ENCODE measurements around the gene SDK1.
"Not testable (repeated sequence)": the region's sequence is repeated elsewhere in the genome, so short reads cannot be mapped to it uniquely, and the experiment has no call there.

SDK1 gene

DNA sequence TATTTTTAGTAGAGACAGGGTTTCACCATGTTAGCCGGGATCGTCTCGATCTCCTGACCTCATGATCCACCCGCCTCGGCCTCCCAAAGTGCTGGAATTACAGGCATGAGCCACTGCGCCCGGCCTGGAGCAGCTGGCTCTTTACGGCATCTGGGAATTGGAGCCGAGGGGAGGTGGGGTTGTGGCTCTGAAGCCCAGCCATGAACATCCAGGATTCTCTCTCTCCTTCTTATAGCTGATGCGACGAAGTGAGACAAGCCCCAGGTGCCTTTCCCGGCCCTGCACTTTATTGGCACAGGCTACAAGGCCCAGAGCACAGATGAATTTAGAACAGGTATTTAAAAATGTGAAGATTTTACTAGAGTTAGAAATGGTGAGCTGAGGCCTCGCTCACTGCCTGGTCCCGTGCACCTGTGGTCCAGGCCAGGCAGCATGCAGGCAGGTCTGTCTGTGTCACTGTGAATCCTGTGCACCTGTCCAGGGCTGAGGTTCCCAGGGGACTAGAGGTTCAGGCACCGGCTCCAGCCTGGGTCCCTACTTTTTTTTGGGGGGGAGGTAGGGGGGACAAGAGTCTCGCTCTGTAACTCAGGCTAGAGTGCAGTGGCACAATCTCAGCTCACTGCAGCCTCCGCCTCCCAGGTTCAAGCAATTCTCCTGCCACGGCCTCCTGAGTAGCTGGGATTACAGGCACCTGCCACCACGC is 1001.3 kb downstream of the SDK1 start:
- DNase-seq (ENCODE audit: low read depth): no peak
- TF ChIP-seq, protein P1, sequence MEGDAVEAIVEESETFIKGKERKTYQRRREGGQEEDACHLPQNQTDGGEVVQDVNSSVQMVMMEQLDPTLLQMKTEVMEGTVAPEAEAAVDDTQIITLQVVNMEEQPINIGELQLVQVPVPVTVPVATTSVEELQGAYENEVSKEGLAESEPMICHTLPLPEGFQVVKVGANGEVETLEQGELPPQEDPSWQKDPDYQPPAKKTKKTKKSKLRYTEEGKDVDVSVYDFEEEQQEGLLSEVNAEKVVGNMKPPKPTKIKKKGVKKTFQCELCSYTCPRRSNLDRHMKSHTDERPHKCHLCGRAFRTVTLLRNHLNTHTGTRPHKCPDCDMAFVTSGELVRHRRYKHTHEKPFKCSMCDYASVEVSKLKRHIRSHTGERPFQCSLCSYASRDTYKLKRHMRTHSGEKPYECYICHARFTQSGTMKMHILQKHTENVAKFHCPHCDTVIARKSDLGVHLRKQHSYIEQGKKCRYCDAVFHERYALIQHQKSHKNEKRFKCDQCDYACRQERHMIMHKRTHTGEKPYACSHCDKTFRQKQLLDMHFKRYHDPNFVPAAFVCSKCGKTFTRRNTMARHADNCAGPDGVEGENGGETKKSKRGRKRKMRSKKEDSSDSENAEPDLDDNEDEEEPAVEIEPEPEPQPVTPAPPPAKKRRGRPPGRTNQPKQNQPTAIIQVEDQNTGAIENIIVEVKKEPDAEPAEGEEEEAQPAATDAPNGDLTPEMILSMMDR (conservative IDR thresholded peaks at IDR 0.05; ENCODE audit: low read depth, low read length): no peak
- no peak overlapping the region for H3K4me3 ChIP-seq (ENCODE audit: low read depth, low read length)

DNA sequence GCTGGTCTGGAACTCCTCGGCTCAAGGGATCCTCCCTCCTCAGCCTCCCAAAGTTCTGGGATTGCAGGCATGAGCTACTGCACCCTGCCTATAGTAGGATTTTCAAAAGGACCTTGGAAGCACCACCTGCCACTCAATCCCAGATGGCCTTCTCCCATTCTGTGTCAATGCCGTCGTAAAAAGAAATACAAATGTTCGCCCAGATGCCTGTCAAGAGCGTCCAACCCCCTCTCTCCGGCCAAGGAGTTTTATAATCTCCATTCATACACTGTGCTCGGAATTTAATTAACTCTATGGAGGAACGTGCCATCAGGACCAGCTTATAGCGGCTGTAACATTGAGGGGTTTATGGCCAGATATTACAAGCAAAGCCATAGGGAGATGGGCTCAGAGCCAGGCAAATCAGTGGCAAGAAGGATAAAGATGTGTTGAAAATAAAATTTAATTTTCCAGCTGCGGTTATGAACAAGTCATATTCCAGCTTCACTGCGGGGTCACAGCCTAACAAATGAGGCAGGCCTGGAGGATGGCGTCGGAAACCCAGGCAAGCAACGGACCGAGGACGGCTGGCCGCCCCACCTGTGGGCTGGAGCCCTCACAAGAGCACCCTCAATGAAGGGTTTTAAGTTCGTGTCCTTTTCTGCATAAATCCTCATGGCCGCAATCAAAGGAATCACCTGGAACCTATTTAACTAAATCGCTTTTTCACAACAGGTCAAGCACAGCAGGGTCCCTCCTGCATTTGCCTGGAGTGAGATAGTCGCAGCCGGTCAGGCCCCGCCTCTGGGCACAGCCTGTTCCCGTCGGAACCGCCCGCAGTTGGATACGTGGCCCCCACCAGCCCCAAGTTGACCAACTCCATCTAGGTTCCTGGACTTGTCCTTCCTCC is 1006.5 kb downstream of the SDK1 start:
- H3K4me3 ChIP-seq (ENCODE audit: low read depth, low read length): no peak overlapping the region
- no peak for DNase-seq (ENCODE audit: low read depth)
- TF ChIP-seq, protein P1 (conservative IDR thresholded peaks at IDR 0.05; ENCODE audit: low read depth, low read length): no peak

DNA sequence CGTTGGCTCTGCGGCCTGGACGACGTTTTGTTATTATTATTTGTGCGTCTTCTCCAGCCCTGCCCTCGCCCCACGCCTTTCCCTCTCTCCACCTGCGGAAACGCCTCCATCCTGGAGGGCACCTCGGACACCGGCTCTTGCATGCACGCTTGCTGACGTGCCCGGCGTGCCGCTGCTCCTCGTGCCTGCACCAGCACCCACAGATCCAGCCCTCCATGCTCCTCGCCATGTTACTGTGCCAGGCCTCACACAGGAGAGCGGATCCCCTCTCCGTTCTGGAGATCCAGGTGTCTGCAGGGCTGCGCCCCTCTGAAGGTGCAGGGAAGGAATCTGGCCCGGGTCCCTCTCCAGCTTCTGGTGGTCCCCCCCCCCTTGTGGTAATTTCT is 1007.1 kb downstream of the SDK1 start:
- DNase-seq (ENCODE audit: low read depth): no peak
- H3K4me3 ChIP-seq (ENCODE audit: low read depth, low read length): no peak overlapping the region
- TF ChIP-seq, protein P1 (conservative IDR thresholded peaks at IDR 0.05; ENCODE audit: low read depth, low read length): no peak

- not testable (repeated sequence) for DNase-seq (ENCODE audit: low read depth); H3K4me3 ChIP-seq (ENCODE audit: low read depth, low read length)
Measured at GRCh38 chr7:4313911-4314310, 1012.9 kb downstream of the SDK1 start.

GRCh38 chr7:4314316-4314715 is 1013.3 kb downstream of the SDK1 start:
- DNase-seq (ENCODE audit: low read depth); H3K4me3 ChIP-seq (ENCODE audit: low read depth, low read length): not testable (repeated sequence)

Measured in choroid plexus epithelial cell (primary cell).